Upper lobe of left lung (tissue), 4 donors: Measurements from ENCODE around the gene TKFC.

ENCODE experiments used
- POLR2A ChIP-seq, 4 donors: fragments of 450-650 bp; IDR thresholded peaks; one replicate each; pipeline ENCODE4 v1.5.1; 2016 to 2017; ENCODE audit warnings: antibody characterized with exemption in 4 of 4, mild to moderate bottlenecking in 2 of 4
- POLR2AphosphoS5 ChIP-seq, 2 donors: sonication (generic); formaldehyde crosslinking; IDR thresholded peaks; one replicate each; pipeline ENCODE4 v1.5.1; 2017; ENCODE audit warnings: antibody characterized with exemption in 2 of 2
- TF ChIP-seq, protein P1 (sequence below), 6 experiments: fragments of 450-650 bp in 4 of 6; fragments of 200-600 bp in 2 of 6; sonication (generic) in 2 of 6; IDR thresholded peaks; one replicate each; pipeline ENCODE4 v1.5.1; 2016 to 2019; ENCODE audit warnings: antibody characterized with exemption in 6 of 6

DNA sequence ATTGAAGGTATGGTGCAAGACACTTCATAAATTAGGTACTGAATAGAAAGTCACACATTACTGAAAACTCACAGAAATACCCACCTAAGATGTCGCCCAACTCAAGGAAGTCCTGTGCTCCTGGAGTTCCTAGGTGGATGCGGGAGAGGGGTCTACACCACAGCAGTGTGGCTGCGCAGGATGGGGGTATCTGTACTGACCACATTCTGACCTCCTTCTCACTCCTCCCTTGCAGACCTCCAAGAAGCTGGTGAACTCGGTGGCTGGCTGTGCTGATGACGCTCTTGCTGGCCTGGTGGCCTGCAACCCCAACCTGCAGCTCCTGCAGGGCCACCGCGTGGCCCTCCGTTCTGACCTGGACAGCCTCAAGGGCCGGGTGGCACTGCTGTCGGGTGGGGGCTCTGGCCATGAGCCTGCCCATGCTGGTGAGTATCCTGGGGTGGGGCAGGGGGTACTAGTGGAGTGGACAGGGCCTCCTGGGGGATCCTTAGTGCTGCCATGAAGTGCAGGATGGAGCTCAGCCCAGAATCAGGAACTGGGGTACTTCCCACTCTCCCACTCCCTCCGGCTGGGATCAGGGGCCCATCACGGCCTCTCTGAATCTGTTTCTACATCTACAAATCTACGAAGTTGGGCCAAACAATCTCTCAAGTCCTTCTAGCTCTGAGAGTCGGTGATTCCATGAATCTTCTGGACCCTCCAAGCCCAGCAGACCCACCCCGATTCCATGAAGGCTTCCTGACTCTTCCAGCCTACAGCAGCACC is 4.9 kb downstream of the TKFC start:
- TF ChIP-seq, protein P1, sequence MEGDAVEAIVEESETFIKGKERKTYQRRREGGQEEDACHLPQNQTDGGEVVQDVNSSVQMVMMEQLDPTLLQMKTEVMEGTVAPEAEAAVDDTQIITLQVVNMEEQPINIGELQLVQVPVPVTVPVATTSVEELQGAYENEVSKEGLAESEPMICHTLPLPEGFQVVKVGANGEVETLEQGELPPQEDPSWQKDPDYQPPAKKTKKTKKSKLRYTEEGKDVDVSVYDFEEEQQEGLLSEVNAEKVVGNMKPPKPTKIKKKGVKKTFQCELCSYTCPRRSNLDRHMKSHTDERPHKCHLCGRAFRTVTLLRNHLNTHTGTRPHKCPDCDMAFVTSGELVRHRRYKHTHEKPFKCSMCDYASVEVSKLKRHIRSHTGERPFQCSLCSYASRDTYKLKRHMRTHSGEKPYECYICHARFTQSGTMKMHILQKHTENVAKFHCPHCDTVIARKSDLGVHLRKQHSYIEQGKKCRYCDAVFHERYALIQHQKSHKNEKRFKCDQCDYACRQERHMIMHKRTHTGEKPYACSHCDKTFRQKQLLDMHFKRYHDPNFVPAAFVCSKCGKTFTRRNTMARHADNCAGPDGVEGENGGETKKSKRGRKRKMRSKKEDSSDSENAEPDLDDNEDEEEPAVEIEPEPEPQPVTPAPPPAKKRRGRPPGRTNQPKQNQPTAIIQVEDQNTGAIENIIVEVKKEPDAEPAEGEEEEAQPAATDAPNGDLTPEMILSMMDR (IDR thresholded peaks at IDR 0.05) = no peak
- TF ChIP-seq POLR2AphosphoS5 (IDR thresholded peaks at IDR 0.05) (no peak), POLR2A (IDR thresholded peaks at IDR 0.05) (no peak)
